Measurements from ENCODE around the gene TRABD2A.

DNA sequence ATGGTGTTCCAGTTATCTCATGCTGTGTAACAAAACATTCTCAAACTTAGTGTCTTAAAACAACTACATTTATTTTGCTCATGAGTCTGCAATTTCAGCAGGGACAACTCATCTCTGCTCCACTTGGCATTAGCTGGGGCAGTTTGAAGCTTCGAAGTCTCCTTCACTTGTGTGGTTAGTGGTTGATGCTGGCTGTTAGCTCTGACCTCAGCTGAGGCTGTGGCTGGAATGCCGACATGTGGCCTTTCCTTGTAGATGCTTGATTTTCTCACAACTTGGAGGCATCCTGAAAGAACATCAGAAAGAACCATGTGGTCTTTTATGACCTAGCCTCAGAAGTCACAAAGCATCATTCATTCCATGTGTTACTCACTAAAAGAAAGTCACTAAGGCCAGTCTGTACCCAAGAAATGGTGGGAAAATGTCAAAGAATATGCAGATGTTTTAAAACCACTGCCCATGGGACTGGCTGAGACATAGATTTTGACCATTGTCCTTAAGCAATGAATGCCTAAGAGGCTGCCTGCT is 20.8 kb upstream of the TRABD2A start:
- TF ChIP-seq, protein P1, sequence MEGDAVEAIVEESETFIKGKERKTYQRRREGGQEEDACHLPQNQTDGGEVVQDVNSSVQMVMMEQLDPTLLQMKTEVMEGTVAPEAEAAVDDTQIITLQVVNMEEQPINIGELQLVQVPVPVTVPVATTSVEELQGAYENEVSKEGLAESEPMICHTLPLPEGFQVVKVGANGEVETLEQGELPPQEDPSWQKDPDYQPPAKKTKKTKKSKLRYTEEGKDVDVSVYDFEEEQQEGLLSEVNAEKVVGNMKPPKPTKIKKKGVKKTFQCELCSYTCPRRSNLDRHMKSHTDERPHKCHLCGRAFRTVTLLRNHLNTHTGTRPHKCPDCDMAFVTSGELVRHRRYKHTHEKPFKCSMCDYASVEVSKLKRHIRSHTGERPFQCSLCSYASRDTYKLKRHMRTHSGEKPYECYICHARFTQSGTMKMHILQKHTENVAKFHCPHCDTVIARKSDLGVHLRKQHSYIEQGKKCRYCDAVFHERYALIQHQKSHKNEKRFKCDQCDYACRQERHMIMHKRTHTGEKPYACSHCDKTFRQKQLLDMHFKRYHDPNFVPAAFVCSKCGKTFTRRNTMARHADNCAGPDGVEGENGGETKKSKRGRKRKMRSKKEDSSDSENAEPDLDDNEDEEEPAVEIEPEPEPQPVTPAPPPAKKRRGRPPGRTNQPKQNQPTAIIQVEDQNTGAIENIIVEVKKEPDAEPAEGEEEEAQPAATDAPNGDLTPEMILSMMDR (conservative IDR thresholded peaks at IDR 0.05 in 1 of 2, IDR thresholded peaks at IDR 0.05 in 1 of 2; ENCODE audit: low read depth in 1 of 2, low read length in 2 of 2), result no peak
- TF ChIP-seq EZH2 (IDR thresholded peaks at IDR 0.05; ENCODE audit: low read length, missing control alignments), result no peak
